GM19452 (cell line): ENCODE measurements around the gene MYO18A.

Experiments
- ATAC-seq: cut with Tn5 transposase; IDR thresholded peaks from one replicate; pipeline ENCODE4 v1.9.1; 2021; ENCODE audit not compliant: unreplicated experiment

The MYO18A gene

GRCh38 chr17:29084541-29085146, 95.6 kb downstream of the MYO18A start:
- ATAC-seq = no peak

DNA sequence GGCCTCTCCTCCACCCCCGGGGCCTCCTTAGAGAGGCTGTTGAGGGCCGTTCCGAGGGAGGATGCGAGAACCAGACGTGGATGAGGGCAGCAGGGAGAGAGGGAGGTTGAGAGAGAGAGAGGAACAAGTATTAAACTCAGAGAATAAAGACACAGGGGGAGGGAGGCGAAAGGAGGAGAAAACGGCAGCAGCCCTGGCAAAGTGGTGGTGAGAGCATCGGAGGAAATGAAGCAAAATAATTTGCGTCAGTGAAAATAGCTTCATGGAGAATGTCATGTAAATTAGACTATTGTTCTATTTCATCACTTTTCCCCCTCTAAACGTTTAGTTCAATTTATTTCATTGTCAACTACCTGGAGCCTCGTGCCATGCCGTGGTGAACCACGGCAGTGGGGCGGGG, 99.2 kb downstream of the MYO18A start:
- no peak for ATAC-seq

DNA sequence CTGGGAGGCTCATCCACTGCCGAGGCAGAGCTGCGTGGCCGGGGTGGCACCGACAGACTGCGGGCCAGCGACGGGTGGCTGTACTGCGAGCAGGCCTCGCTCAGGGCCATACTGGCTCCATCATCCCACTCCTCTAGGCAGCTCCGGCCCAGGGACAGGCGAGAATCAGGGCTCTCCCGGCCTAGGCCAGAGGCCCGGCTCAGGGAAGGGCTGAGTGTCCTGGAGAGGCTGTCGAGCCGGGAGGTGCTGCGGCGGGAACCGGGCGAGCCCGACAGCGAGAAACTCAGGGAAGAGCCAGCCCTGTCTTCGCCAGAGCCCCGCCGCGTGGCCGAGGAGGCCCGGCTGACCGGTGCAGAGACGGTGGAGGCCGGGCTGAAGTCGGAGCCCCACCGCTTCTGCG, 99.9 kb downstream of the MYO18A start:
- no peak for ATAC-seq

DNA sequence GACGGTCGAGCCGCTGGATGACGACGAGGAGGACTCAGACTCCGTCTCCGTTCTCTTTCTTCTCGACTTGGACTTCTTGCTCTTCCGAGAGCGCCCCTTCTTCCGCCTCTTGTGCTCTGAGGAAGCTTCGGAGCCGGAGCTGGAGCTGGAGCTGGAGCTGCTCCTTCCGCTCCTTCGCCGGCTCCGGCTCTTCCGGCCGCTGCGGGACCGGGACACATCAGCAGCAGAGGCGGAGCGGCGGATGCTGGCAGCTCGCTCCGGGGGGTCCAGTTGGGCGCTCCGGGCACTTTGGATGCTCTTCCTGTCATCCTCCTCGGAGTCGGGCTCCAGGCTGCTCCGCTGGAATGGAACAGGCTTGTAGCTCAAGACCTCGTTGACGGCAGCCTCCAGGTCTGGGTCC, 100.3 kb downstream of the MYO18A start:
- no peak for ATAC-seq

- ATAC-seq = no peak
Observed at GRCh38 chr17:29079433-29079832, 100.8 kb downstream of the MYO18A start.

- no peak for ATAC-seq
Observed at GRCh38 chr17:29078183-29079045, 101.8 kb downstream of the MYO18A start.

DNA sequence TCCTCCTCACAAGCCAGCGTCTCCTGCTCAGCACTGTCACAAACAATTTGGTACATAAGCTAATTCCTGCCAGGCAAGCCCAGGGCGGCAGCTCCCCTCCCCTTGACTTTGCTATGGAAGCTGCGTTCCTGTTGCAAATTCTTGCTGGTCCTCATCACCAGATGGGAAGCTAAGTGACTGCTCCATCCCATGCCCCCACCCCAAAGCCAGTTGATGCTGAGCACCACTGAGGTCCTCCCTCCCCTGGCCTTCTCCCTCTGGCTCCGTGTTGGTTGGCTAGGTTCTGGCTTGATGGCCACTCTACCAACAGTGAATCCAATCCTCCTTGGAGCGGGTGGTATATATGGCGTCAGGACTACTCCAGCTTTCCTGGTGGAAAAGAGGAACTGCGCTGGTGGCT, 102.9 kb downstream of the MYO18A start:
- ATAC-seq = no peak

GRCh38 chr17:29076722-29077121, 103.5 kb downstream of the MYO18A start:
- no peak for ATAC-seq

GRCh38 chr17:29076087-29076486, 104.1 kb downstream of the MYO18A start:
- no peak for ATAC-seq

DNA sequence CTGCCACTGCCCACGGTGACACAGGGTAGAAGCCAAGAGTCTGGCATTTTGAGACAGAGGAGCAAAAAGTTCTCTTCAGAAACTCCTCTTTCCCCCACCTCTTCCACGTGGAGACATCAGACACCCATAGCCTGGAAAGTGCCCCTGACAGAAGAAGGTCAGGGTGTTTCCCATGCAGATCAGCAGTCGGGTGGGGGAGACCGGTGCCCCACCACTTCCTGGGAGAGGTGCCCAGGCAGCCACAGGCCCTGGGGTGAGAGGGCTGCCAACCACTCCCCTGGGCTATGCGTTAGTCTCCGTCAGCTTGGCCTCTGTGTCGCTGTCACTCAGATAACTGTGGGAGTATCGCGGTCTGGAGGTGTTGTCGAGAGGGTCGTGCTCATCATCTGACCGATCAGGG, 105.7 kb downstream of the MYO18A start:
- no peak for ATAC-seq

DNA sequence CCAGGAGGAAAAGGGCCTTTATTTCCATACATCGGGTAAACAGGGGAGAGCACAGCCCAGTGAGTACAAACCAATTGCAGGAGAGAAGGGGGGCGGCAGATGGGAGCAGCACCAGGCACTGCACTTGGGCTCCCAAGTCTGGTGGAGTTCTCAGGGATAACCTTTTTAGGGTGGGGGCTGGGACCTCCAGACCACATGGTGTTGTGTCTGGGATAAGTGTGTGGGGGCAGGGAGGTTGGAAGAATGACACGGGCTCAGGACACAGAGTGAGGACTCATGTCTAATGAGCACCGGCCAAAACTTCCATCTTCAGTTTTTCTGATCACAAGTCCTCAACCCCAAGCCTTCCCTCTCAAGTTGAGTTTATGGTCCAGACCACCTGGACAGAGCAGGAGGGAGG, 106.7 kb downstream of the MYO18A start:
- no peak for ATAC-seq

GRCh38 chr17:29073045-29073444, 107.2 kb downstream of the MYO18A start:
- no peak for ATAC-seq

DNA sequence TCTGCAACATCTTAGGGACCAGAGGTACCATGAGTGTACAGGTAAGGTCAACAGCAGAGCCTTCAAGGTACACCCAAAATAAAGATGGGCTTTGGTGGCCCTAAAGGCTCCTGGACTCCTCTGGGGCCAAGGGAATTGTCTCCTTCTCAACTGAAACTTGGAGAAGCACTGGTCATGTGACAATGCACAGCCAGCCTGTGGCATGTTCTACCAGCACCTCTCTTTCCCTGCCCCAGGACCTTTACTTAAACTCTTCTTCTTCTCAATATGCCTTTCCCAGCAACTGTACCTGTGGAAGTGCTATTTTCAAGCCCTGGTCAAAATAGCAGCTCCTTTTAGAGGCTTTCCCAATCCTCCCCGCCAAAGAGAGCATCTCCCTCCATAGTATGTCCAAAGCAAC, 108.9 kb downstream of the MYO18A start:
- ATAC-seq = no peak

GRCh38 chr17:29070781-29071180, 109.4 kb downstream of the MYO18A start:
- no peak for ATAC-seq

- no peak for ATAC-seq
Observed at GRCh38 chr17:29070308-29070707, 109.9 kb downstream of the MYO18A start.

DNA sequence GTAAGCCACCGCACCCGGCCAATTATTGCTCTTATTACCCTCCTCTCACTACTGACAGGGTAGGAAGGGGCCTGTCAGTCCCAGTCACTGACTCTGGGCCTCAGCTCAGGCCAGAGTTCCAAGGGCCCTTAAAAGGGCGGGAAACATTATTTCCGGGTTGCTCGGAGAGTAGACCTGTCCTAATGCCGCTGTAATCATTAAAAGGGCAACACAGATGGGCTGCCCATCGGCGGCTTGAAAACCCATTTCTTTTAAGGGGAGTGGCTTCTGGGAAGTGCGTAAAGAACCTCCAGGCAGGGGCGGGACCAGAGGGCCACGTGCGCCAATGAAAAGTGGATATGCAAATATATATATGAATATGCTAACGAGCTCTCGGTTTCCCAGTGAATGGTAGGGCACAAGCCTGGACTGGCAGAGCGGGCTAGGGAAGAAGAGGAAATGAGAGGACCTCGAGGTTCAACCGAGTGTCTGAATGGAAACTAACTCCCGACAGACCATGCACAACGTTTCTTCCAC, 110.6 kb downstream of the MYO18A start:
- no peak for ATAC-seq

GRCh38 chr17:29068818-29069217, 111.4 kb downstream of the MYO18A start:
- ATAC-seq = no peak

DNA sequence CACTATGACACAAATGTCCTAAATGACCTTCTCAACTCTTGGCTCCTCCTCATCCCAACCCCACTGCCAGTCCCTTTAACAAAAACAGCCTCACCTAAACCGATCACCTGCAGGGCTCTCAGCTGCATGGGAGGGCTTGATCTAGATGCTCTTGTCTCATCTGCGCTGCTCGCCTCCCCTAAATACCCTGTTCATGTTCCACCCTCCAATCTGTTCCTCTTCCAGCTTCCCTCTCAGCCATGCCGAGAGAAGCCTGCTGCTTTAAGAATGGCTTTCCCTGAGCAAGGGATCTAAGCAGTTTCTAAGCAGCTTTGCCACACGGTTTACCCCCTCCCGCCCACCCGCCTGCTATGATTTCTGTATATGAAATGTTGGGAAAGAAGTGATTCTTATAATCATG, 113.6 kb downstream of the MYO18A start:
- ATAC-seq = no peak

DNA sequence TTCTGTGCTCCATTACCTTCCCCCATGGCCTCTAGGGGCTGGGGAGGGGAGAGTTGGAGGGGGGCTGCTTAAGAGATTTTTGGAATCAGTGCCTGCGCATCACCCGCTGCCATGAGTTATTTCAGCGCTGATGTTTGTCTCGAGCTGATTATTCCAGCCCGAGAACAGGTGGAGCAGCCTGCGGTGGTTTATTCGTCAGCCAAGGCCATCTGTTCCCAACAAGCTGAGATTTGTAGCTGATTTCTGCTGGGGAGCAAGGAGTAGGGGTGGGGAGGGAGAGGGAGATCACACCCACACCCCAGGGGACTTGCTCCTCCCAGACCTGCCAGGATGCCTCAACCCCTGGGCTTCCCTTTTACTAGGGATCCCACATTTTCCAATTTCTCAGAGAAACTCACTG, 114.2 kb downstream of the MYO18A start:
- ATAC-seq = no peak

DNA sequence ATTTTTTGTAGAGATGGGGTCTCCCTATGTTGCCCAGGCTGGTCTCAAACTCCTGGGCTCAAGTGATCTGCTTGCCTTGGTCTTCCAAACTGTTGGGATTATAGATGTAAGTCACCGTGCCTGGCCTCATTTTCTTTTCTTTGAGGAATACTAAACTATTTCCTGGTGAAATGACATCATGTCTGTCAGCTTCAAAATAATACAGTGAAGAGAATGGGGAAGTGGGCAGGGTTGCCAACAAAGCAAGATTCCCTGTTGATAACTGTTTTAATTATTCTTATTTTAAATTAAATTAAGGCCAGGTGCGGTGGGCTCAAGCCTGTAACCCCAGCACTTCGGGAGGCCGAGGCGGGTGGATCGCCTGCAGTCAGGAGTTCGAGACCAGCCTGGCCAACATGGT, 116.2 kb downstream of the MYO18A start:
- no peak for ATAC-seq

GRCh38 chr17:29062215-29062614, 118.0 kb downstream of the MYO18A start:
- no peak for ATAC-seq

GRCh38 chr17:29061036-29061435, 119.2 kb downstream of the MYO18A start:
- ATAC-seq = no peak
